ENCODE data around the gene LMNB1.
"Not testable (repeated sequence)": the region's sequence is repeated elsewhere in the genome, so short reads cannot be mapped to it uniquely, and the experiment has no call there.

LMNB1 gene

GRCh38 chr5:126801992-126802294, 25.0 kb downstream of the LMNB1 start:
- Mint-ChIP-seq H3K27me3 (no peaks in the 10 kb centered on the region), H3K4me1 (ENCODE audit: low read depth) (peaks cover 36% of the 10 kb centered on the region), H3K27ac (no peak overlapping the region), H3K36me3 (ENCODE audit: low read depth) (peaks cover 32% of the 10 kb centered on the region), H3K9me3 (no peaks in the 10 kb centered on the region), H3K4me3 (no peak overlapping the region)

GRCh38 chr5:126805063-126805462, 28.1 kb downstream of the LMNB1 start:
- Mint-ChIP-seq H3K27me3 (no peaks in the 10 kb centered on the region), H3K4me3 (no peak overlapping the region), H3K36me3 (ENCODE audit: low read depth) (peaks cover 44% of the 10 kb centered on the region), H3K4me1 (ENCODE audit: low read depth) (peaks cover 25% of the 10 kb centered on the region), H3K9me3 (no peaks in the 10 kb centered on the region), H3K27ac (peak overlapping the region; percentile 27)

- H3K36me3 Mint-ChIP-seq (ENCODE audit: low read depth): peaks cover 75% of the 10 kb centered on the region
These were observed 31.6 kb downstream of the LMNB1 start for GRCh38 chr5:126808521-126808988.

GRCh38 chr5:126809916-126810315, 33.0 kb downstream of the LMNB1 start:
- Mint-ChIP-seq H3K9me3 (no peaks in the 10 kb centered on the region), H3K4me3 (no peak overlapping the region), H3K36me3 (ENCODE audit: low read depth) (peaks cover 81% of the 10 kb centered on the region), H3K4me1 (ENCODE audit: low read depth) (peaks cover 43% of the 10 kb centered on the region), H3K27me3 (no peaks in the 10 kb centered on the region), H3K27ac (peak overlapping the region; percentile 55)

More at GRCh38 chr5:126808521-126808988, 31.6 kb downstream of the LMNB1 start:
- H3K4me1 Mint-ChIP-seq (ENCODE audit: low read depth): peaks cover 41% of the 10 kb centered on the region
- H3K4me3 Mint-ChIP-seq: no peak overlapping the region
- H3K27ac Mint-ChIP-seq: no peak overlapping the region
- no peaks in the 10 kb centered on the region for H3K27me3 Mint-ChIP-seq
- H3K9me3 Mint-ChIP-seq: no peaks in the 10 kb centered on the region

GRCh38 chr5:126810596-126811380, 33.9 kb downstream of the LMNB1 start:
- Mint-ChIP-seq H3K36me3 (ENCODE audit: low read depth) (peaks cover 75% of the 10 kb centered on the region), H3K27ac (peak overlapping the region; percentile 31), H3K4me1 (ENCODE audit: low read depth) (peaks cover 40% of the 10 kb centered on the region), H3K4me3 (peak overlapping the region; percentile 1), H3K27me3 (no peaks in the 10 kb centered on the region), H3K9me3 (no peaks in the 10 kb centered on the region)

GRCh38 chr5:126811515-126812198, 34.7 kb downstream of the LMNB1 start:
- H3K36me3 Mint-ChIP-seq (ENCODE audit: low read depth): peaks cover 73% of the 10 kb centered on the region
- H3K4me1 Mint-ChIP-seq (ENCODE audit: low read depth): peaks cover 43% of the 10 kb centered on the region
- no peaks in the 10 kb centered on the region for H3K27me3 Mint-ChIP-seq
- peak overlapping the region; percentile 1 for H3K4me3 Mint-ChIP-seq
- H3K9me3 Mint-ChIP-seq: no peaks in the 10 kb centered on the region
- H3K27ac Mint-ChIP-seq: peak overlapping the region; percentile 31

- Mint-ChIP-seq H3K4me1 (ENCODE audit: low read depth) (peaks cover 44% of the 10 kb centered on the region), H3K9me3 (no peaks in the 10 kb centered on the region), H3K36me3 (ENCODE audit: low read depth) (peaks cover 74% of the 10 kb centered on the region), H3K4me3 (peak overlapping the region; percentile 1), H3K27ac (peak overlapping the region; percentile 31), H3K27me3 (no peaks in the 10 kb centered on the region)
These were observed 35.2 kb downstream of the LMNB1 start for GRCh38 chr5:126812199-126812570.

GRCh38 chr5:126813799-126814198, 36.9 kb downstream of the LMNB1 start:
- not testable (repeated sequence) for H3K9me3 Mint-ChIP-seq, H3K27me3 Mint-ChIP-seq, H3K27ac Mint-ChIP-seq, H3K4me3 Mint-ChIP-seq
- Mint-ChIP-seq H3K36me3 (ENCODE audit: low read depth) (peaks cover 78% of the 10 kb centered on the region), H3K4me1 (ENCODE audit: low read depth) (peaks cover 41% of the 10 kb centered on the region)

- peaks cover 40% of the 10 kb centered on the region for H3K4me1 Mint-ChIP-seq (ENCODE audit: low read depth)
- H3K27ac Mint-ChIP-seq: no peak overlapping the region
- no peaks in the 10 kb centered on the region for H3K9me3 Mint-ChIP-seq
- H3K36me3 Mint-ChIP-seq (ENCODE audit: low read depth): peaks cover 72% of the 10 kb centered on the region
- no peaks in the 10 kb centered on the region for H3K27me3 Mint-ChIP-seq
- no peak overlapping the region for H3K4me3 Mint-ChIP-seq
These were observed 37.9 kb downstream of the LMNB1 start for GRCh38 chr5:126814721-126815404.

- no peaks in the 10 kb centered on the region for H3K9me3 Mint-ChIP-seq
- no peak overlapping the region for H3K4me3 Mint-ChIP-seq
- H3K27ac Mint-ChIP-seq: peak overlapping the region; percentile 63
- H3K27me3 Mint-ChIP-seq: no peaks in the 10 kb centered on the region
- peaks cover 22% of the 10 kb centered on the region for H3K4me1 Mint-ChIP-seq (ENCODE audit: low read depth)
- peaks cover 72% of the 10 kb centered on the region for H3K36me3 Mint-ChIP-seq (ENCODE audit: low read depth)
These were observed 39.7 kb downstream of the LMNB1 start for GRCh38 chr5:126816649-126817048.

- Mint-ChIP-seq H3K27me3 (no peaks in the 10 kb centered on the region), H3K9me3 (no peaks in the 10 kb centered on the region), H3K36me3 (ENCODE audit: low read depth) (peaks cover 71% of the 10 kb centered on the region), H3K4me1 (ENCODE audit: low read depth) (peaks cover 13% of the 10 kb centered on the region), H3K27ac (no peak overlapping the region), H3K4me3 (no peak overlapping the region)
These were observed 41.8 kb downstream of the LMNB1 start for GRCh38 chr5:126818736-126819135.

GRCh38 chr5:126819253-126819652, 42.3 kb downstream of the LMNB1 start:
- Mint-ChIP-seq H3K27ac (no peak overlapping the region), H3K4me1 (ENCODE audit: low read depth) (peaks cover 11% of the 10 kb centered on the region), H3K9me3 (no peaks in the 10 kb centered on the region), H3K4me3 (no peak overlapping the region), H3K36me3 (ENCODE audit: low read depth) (peaks cover 72% of the 10 kb centered on the region), H3K27me3 (no peaks in the 10 kb centered on the region)

GRCh38 chr5:126826619-126827215, 49.8 kb downstream of the LMNB1 start:
- H3K4me1 Mint-ChIP-seq (ENCODE audit: low read depth): peaks cover 8% of the 10 kb centered on the region
- H3K27me3 Mint-ChIP-seq: no peaks in the 10 kb centered on the region
- H3K36me3 Mint-ChIP-seq (ENCODE audit: low read depth): peaks cover 86% of the 10 kb centered on the region
- H3K4me3 Mint-ChIP-seq: no peak overlapping the region
- H3K27ac Mint-ChIP-seq: peak overlapping the region; percentile 8
- H3K9me3 Mint-ChIP-seq: no peaks in the 10 kb centered on the region

GRCh38 chr5:126829098-126829497, 52.2 kb downstream of the LMNB1 start:
- H3K36me3 Mint-ChIP-seq (ENCODE audit: low read depth): peaks cover 77% of the 10 kb centered on the region
- H3K4me1 Mint-ChIP-seq (ENCODE audit: low read depth): peaks cover 8% of the 10 kb centered on the region
- H3K27ac Mint-ChIP-seq: no peak overlapping the region
- no peaks in the 10 kb centered on the region for H3K9me3 Mint-ChIP-seq
- H3K4me3 Mint-ChIP-seq: no peak overlapping the region
- H3K27me3 Mint-ChIP-seq: no peaks in the 10 kb centered on the region

GRCh38 chr5:126830061-126830460, 53.1 kb downstream of the LMNB1 start:
- H3K27ac Mint-ChIP-seq: no peak overlapping the region
- no peaks in the 10 kb centered on the region for H3K27me3 Mint-ChIP-seq
- H3K36me3 Mint-ChIP-seq (ENCODE audit: low read depth): peaks cover 76% of the 10 kb centered on the region
- H3K9me3 Mint-ChIP-seq: no peaks in the 10 kb centered on the region
- no peak overlapping the region for H3K4me3 Mint-ChIP-seq
- H3K4me1 Mint-ChIP-seq (ENCODE audit: low read depth): peaks cover 8% of the 10 kb centered on the region

Measured in stimulated activated naive CD8-positive, alpha-beta T cell treated with anti-CD3 and anti-CD28 coated beads, Interleukin-15, Interleukin-2, amounts not matched to agents 100 ng/mL and 50 ng/mL, for 24 hours (primary cell).